ENCODE results near the gene TRAF3IP1.

TRAF3IP1 gene

DNA sequence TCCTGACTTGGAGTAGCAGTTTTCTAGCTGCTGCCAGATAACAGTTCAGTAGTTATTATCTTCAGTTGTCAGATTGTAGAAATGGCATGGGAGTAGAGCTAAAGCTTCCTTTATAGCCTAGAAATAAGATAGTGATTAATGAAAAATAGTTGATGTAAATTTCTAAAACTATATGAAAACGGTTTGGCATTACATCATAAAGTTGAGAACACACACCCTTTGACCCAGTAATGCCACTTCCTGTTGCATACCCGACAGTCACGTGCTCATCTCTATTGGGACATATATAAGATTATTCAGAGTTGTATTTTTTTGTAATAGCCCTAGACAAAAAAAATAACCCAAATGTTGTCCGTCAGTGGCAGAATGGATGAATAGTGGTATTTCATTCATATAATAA is 67.0 kb downstream of the TRAF3IP1 start:
- H3K4me3 ChIP-seq (ENCODE audit: low read depth, low read length) = no peak overlapping the region
- TF ChIP-seq, protein P1, sequence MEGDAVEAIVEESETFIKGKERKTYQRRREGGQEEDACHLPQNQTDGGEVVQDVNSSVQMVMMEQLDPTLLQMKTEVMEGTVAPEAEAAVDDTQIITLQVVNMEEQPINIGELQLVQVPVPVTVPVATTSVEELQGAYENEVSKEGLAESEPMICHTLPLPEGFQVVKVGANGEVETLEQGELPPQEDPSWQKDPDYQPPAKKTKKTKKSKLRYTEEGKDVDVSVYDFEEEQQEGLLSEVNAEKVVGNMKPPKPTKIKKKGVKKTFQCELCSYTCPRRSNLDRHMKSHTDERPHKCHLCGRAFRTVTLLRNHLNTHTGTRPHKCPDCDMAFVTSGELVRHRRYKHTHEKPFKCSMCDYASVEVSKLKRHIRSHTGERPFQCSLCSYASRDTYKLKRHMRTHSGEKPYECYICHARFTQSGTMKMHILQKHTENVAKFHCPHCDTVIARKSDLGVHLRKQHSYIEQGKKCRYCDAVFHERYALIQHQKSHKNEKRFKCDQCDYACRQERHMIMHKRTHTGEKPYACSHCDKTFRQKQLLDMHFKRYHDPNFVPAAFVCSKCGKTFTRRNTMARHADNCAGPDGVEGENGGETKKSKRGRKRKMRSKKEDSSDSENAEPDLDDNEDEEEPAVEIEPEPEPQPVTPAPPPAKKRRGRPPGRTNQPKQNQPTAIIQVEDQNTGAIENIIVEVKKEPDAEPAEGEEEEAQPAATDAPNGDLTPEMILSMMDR (IDR thresholded peaks at IDR 0.05; ENCODE audit: low read depth, low read length, missing control alignments) = no peak
- in situ Hi-C loops (cut with HindIII; ENCODE audit: low sequenced_read_pairs) = no loop called here
- DNase-seq (ENCODE audit: low read depth) = no peak

GRCh38 chr2:238388794-238389193 is 68.5 kb downstream of the TRAF3IP1 start:
- no peak overlapping the region for H3K4me3 ChIP-seq (ENCODE audit: low read depth, low read length)
- in situ Hi-C loops (cut with HindIII; ENCODE audit: low sequenced_read_pairs) = no loop called here
- DNase-seq (ENCODE audit: low read depth) = no peak
- TF ChIP-seq, protein P1 (IDR thresholded peaks at IDR 0.05; ENCODE audit: low read depth, low read length, missing control alignments) = no peak

GRCh38 chr2:238389988-238390589 is 69.8 kb downstream of the TRAF3IP1 start:
- TF ChIP-seq, protein P1 (IDR thresholded peaks at IDR 0.05; ENCODE audit: low read depth, low read length, missing control alignments) = no peak
- H3K4me3 ChIP-seq (ENCODE audit: low read depth, low read length) = no peak overlapping the region
- no peak for DNase-seq (ENCODE audit: low read depth)
- in situ Hi-C loops (cut with HindIII; ENCODE audit: low sequenced_read_pairs) = no loop called here

GRCh38 chr2:238391042-238391689 is 70.8 kb downstream of the TRAF3IP1 start:
- DNase-seq (ENCODE audit: low read depth) = no peak
- TF ChIP-seq, protein P1 (IDR thresholded peaks at IDR 0.05; ENCODE audit: low read depth, low read length, missing control alignments) = no peak
- in situ Hi-C loops (cut with HindIII; ENCODE audit: low sequenced_read_pairs) = no loop called here
- no peak overlapping the region for H3K4me3 ChIP-seq (ENCODE audit: low read depth, low read length)

DNA sequence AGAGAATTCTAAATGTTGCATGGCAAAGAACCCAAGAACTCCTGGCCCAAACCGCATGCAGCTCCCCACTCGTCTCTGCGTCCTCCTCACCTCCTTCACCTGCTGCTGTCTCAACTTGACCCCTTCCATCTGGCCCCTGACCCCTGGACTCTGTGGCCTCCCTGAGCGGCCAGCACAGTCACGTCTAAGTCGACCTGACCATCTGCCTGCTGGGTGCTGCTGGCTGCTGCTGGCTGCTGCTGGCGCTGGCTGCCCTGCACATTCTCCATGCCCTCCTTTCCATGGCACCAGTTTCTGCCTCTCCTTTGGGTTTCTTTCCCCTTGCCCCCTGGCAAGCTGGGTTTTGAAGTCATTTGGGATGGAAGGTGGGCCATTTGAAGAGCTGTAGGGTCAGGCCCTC is 76.3 kb downstream of the TRAF3IP1 start:
- DNase-seq (ENCODE audit: low read depth) = no peak
- TF ChIP-seq, protein P1 (IDR thresholded peaks at IDR 0.05; ENCODE audit: low read depth, low read length, missing control alignments) = no peak
- no peak overlapping the region for H3K4me3 ChIP-seq (ENCODE audit: low read depth, low read length)
- in situ Hi-C loops (cut with HindIII; ENCODE audit: low sequenced_read_pairs) = no loop called here

- DNase-seq (ENCODE audit: low read depth) = no peak
- TF ChIP-seq, protein P1 (IDR thresholded peaks at IDR 0.05; ENCODE audit: low read depth, low read length, missing control alignments) = no peak
These were observed 77.0 kb downstream of the TRAF3IP1 start for GRCh38 chr2:238397356-238397755.

More at GRCh38 chr2:238397356-238397755, 77.0 kb downstream of the TRAF3IP1 start:
- in situ Hi-C loops (cut with HindIII; ENCODE audit: low sequenced_read_pairs) = no loop called here
- no peak overlapping the region for H3K4me3 ChIP-seq (ENCODE audit: low read depth, low read length)

Measured in astrocyte of the cerebellum (primary cell).